ENCODE measurements around the gene ZNF343. TPM values are rescaled to one million over a fixed set of nuclear protein-coding genes. Genes with fewer than 3 reads are reported as not detected.
A peak's percentile ranks its signal among the peaks of the same experiment; 100 is the strongest.

The ZNF343 gene
- total and polyA plus RNA-seq, 2 of the 8 experiments (the other 6 are each of a cell fraction or from before 2014, with no cell fraction given) = 1.8 to 5.0 TPM

- peak; percentile 43 for TF ChIP-seq CHD7 (IDR thresholded peaks at IDR 0.05; ENCODE audit: insufficient replicate concordance, low read length)
- TF ChIP-seq SP4 (IDR thresholded peaks at IDR 0.05; ENCODE audit: low read length) = no peak
- no peak for TF ChIP-seq ASH2L (IDR thresholded peaks at IDR 0.05; ENCODE audit: low read length)
- TF ChIP-seq RNF2 (IDR thresholded peaks at IDR 0.05; ENCODE audit: borderline replicate concordance, low read depth, low read length, missing control alignments, poor library complexity, severe bottlenecking) = no peak
- TF ChIP-seq KDM5A (IDR thresholded peaks at IDR 0.05; ENCODE audit: low read length) = no peak
- no peak for TF ChIP-seq SRF (IDR thresholded peaks at IDR 0.05; ENCODE audit: low read depth, low read length)
- peak; percentile 46; the same call in 1 of the 2 replicates for TF ChIP-seq TEAD4 (IDR thresholded peaks at IDR 0.05; ENCODE audit: low read depth, low read length)
- peak; percentile 55; the same call in 1 of the 2 replicates for TF ChIP-seq POLR2AphosphoS5 (IDR thresholded peaks at IDR 0.05; ENCODE audit: low read depth, low read length)
- no peak for TF ChIP-seq PHF8 (conservative IDR thresholded peaks at IDR 0.05; ENCODE audit: low read depth, low read length)
- peak; percentile 75 for TF ChIP-seq NANOG (IDR thresholded peaks at IDR 0.05; ENCODE audit: insufficient read depth, low read depth, low read length, poor library complexity, severe bottlenecking)
- TF ChIP-seq RAD21 (IDR thresholded peaks at IDR 0.05 in 1 of 2, conservative IDR thresholded peaks at IDR 0.05 in 1 of 2; ENCODE audit: low read depth in 2 of 2, low read length in 2 of 2) = no peak
- TF ChIP-seq YY1 (IDR thresholded peaks at IDR 0.05; ENCODE audit: low read depth, low read length) = no peak
Measured at GRCh38 chr20:2509794-2510193, 1.1 kb upstream of the ZNF343 start (continued).

All from H1 (cell line).